ENCODE results near the gene CCDC7.

- TF ChIP-seq EZH2 (IDR thresholded peaks at IDR 0.05; ENCODE audit: borderline replicate concordance, low read depth, low read length, severe bottlenecking): no peak
- no peak for TF ChIP-seq CTCF (IDR thresholded peaks at IDR 0.05; ENCODE audit: borderline replicate concordance, extremely low read depth, low read length, poor library complexity, severe bottlenecking)
Observed at GRCh38 chr10:32433542-32433941, 12.4 kb upstream of the CCDC7 start.
